ENCODE results near the gene ARHGAP33. TPM values are rescaled to one million over a fixed set of nuclear protein-coding genes. Genes with fewer than 3 reads are reported as not detected.
A peak's percentile ranks its signal among the peaks of the same experiment; 100 is the strongest.

Gene ARHGAP33
- total RNA-seq, 6 donors from 2014 or later: 5.9 to 109 (median 14.5) TPM

GRCh38 chr19:35755550-35756376 is 19.6 kb upstream of the ARHGAP33 start:
- H3K9me3 ChIP-seq: no peaks in the 10 kb centered on the region
- H3K27ac ChIP-seq: peak overlapping the region; percentile 86 to 98 (median 92)
- DNase-seq: peak; percentile 35 to 95
- H3K4me1 ChIP-seq: peaks cover 32 to 43% (median 34%) of the 10 kb centered on the region in 4 donors
- peak in 1 of 2 donors; percentile 72 for ATAC-seq (ENCODE audit: low FRiP score in 2 of 2)
- H3K4me3 ChIP-seq: peak overlapping the region in 3 of 4 donors; percentile 25 to 99 (median 45)
- H3K27me3 ChIP-seq: peaks cover 0 to 3% (median 1%) of the 10 kb centered on the region in 4 donors
- TF ChIP-seq CTCF (IDR thresholded peaks at IDR 0.05) (no peak), POLR2AphosphoS5 (IDR thresholded peaks at IDR 0.05) (peak; percentile 2 to 38)
- 36 to 43% methylated on average over 47 to 70 of the region's 74 CpGs for WGBS, 2 donors
- H3K36me3 ChIP-seq: peaks cover 15 to 35% (median 29%) of the 10 kb centered on the region in 4 donors

- Histone ChIP-seq H3K4me3 (peak within 1 kb of the TSS; percentile 47 to 99 (median 75)), H3K27ac (peak within 1 kb of the TSS; percentile 92 to 98 (median 95)), H3K27me3 (peaks cover 0 to 3% (median 1%) of the 10 kb centered on the region in 4 donors), H3K4me1 (peaks cover 32 to 43% (median 34%) of the 10 kb centered on the region in 4 donors), H3K9me3 (no peaks in the 10 kb centered on the region), H3K36me3 (peaks cover 15 to 33% (median 31%) of the 10 kb centered on the region in 4 donors)
- DNase-seq (peak in 1 of 2 donors; percentile 90), ATAC-seq (ENCODE audit: low FRiP score in 2 of 2) (peak in 1 of 2 donors; percentile 28)
- TF ChIP-seq EP300 (IDR thresholded peaks at IDR 0.05) (no peak), POLR2A (IDR thresholded peaks at IDR 0.05) (peak in 2 of 4 donors; percentile 39 to 60), POLR2AphosphoS5 (IDR thresholded peaks at IDR 0.05) (peak; percentile 15 to 42), CTCF (IDR thresholded peaks at IDR 0.05) (no peak)
- 15 to 17% methylated on average over 6 to 34 of the region's 52 CpGs for WGBS, 2 donors
Observed at GRCh38 chr19:35756377-35757230, 18.8 kb upstream of the ARHGAP33 start, which contains the start of gene HSPB6. HSPB6 (minus strand) TSS chr19:35757029; CDS start chr19:35757008, 21 bp downstream.

GRCh38 chr19:35757231-35757748 is 18.1 kb upstream of the ARHGAP33 start:
- TF ChIP-seq CTCF (IDR thresholded peaks at IDR 0.05) (no peak), EP300 (IDR thresholded peaks at IDR 0.05) (no peak), POLR2AphosphoS5 (IDR thresholded peaks at IDR 0.05) (peak in 1 of 2 donors; percentile 11)
- peaks cover 32 to 43% (median 34%) of the 10 kb centered on the region in 4 donors for H3K4me1 ChIP-seq
- peak overlapping the region; percentile 47 to 99 (median 75) for H3K4me3 ChIP-seq
- H3K27ac ChIP-seq: peak overlapping the region; percentile 86 to 98 (median 92)
- H3K36me3 ChIP-seq: peaks cover 15 to 35% (median 31%) of the 10 kb centered on the region in 4 donors
- ATAC-seq (ENCODE audit: low FRiP score in 2 of 2) (peak; percentile 66 to 69), DNase-seq (peak; percentile 45 to 92)
- peaks cover 0 to 3% (median 1%) of the 10 kb centered on the region in 4 donors for H3K27me3 ChIP-seq
- no peaks in the 10 kb centered on the region for H3K9me3 ChIP-seq
- 10 to 28% methylated on average over 6 to 19 of the region's 19 CpGs for WGBS, 2 donors

- peak within 1 kb of the TSS; percentile 72 to 99 (median 80) for H3K4me3 ChIP-seq
- WGBS, 2 donors: 1% methylated on average over 39 to 47 of the region's 53 CpGs
- no peak for TF ChIP-seq CTCF (IDR thresholded peaks at IDR 0.05)
- peak; percentile 34 to 83 (median 70) for TF ChIP-seq POLR2A (IDR thresholded peaks at IDR 0.05)
- TF ChIP-seq POLR2AphosphoS5 (IDR thresholded peaks at IDR 0.05): peak; percentile 85 to 94
- no peak for TF ChIP-seq EP300 (IDR thresholded peaks at IDR 0.05)
- peaks cover 32 to 43% (median 34%) of the 10 kb centered on the region in 4 donors for H3K4me1 ChIP-seq
- H3K36me3 ChIP-seq: peaks cover 14 to 32% (median 27%) of the 10 kb centered on the region in 4 donors
- peak; percentile 97 to 98 for DNase-seq
- ATAC-seq (ENCODE audit: low FRiP score in 2 of 2): peak; percentile 93 to 98
- H3K9me3 ChIP-seq: no peaks in the 10 kb centered on the region
- peaks cover 0 to 3% (median 1%) of the 10 kb centered on the region in 4 donors for H3K27me3 ChIP-seq
- H3K27ac ChIP-seq: peak within 1 kb of the TSS; percentile 92 to 98 (median 95)
Observed at GRCh38 chr19:35757749-35758608, 17.4 kb upstream of the ARHGAP33 start, which contains the start of gene PROSER3. PROSER3 (plus strand) TSS chr19:35758176; CDS start chr19:35758216, 40 bp downstream.
